Astrocyte (in vitro differentiated cells and primary cell): ENCODE results near the gene OGFOD2.

ENCODE experiments used
- EZH2 ChIP-seq: IDR thresholded peaks from 2 replicates; pipeline ENCODE4 v1.6.1; 2012; ENCODE audit warnings: mild to moderate bottlenecking, low read length, inconsistent platforms; ENCODE audit not compliant: insufficient read depth
- TF ChIP-seq, protein P1 (sequence below): IDR thresholded peaks from 2 replicates; pipeline ENCODE4 v1.5.1; 2011; ENCODE audit warnings: low read depth, mild to moderate bottlenecking, inconsistent platforms, low read length, moderate library complexity; ENCODE audit not compliant: insufficient read depth

DNA sequence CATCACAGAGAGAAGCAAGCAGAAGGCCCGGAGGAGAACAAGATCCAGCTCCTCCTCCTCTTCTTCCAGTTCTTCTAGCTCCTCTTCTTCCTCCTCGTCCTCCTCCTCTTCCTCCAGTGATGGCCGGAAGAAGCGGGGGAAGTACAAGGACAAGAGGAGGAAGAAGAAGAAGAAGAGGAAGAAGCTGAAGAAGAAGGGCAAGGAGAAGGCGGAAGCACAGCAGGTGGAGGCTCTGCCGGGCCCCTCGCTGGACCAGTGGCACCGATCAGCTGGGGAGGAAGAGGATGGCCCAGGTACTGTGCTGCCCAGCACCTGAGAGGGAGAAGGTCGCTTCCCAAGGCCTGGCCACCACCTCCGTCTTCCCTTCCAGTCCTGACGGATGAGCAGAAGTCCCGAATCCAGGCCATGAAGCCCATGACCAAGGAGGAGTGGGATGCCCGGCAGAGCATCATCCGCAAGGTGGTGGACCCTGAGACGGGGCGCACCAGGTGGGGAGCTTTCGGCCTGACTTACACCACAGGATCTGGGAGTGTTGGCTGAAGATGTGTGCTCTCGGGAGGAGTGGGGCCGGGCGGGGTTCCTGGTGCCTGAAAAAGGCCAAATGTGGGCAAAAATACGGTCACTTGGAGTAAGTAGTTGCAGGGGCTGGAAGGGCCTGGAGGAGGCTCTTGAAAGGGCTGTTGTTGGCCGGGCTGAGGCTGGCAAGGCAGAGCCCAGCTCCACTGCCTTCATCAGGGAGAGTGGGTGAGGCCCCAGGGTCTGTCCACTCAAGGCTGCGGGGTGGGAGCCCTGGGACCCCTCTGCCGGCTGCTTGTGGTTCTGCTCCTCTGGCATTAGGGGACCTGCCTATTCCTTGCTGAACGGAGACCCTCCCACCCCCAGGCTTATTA is 6.8 kb downstream of the OGFOD2 start:
- TF ChIP-seq, protein P1, sequence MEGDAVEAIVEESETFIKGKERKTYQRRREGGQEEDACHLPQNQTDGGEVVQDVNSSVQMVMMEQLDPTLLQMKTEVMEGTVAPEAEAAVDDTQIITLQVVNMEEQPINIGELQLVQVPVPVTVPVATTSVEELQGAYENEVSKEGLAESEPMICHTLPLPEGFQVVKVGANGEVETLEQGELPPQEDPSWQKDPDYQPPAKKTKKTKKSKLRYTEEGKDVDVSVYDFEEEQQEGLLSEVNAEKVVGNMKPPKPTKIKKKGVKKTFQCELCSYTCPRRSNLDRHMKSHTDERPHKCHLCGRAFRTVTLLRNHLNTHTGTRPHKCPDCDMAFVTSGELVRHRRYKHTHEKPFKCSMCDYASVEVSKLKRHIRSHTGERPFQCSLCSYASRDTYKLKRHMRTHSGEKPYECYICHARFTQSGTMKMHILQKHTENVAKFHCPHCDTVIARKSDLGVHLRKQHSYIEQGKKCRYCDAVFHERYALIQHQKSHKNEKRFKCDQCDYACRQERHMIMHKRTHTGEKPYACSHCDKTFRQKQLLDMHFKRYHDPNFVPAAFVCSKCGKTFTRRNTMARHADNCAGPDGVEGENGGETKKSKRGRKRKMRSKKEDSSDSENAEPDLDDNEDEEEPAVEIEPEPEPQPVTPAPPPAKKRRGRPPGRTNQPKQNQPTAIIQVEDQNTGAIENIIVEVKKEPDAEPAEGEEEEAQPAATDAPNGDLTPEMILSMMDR: no peak
- TF ChIP-seq EZH2: no peak
